ENCODE measurements around the gene CDRT15.
"Not testable (repeated sequence)": the region's sequence is repeated elsewhere in the genome, so short reads cannot be mapped to it uniquely, and the experiment has no call there.

- TF ChIP-seq CTCF (IDR thresholded peaks at IDR 0.05; ENCODE audit: insufficient read depth, low read length, poor library complexity, severe bottlenecking); EZH2phosphoT487 (conservative IDR thresholded peaks at IDR 0.05; ENCODE audit: low read length): not testable (repeated sequence)
These were observed 1.6 kb downstream of the CDRT15 start for GRCh38 chr17:14235047-14235446.

All from SU-DHL-6 (cell line).